Measurements from ENCODE around the gene FAM171A2. TPM values are rescaled to one million over a fixed set of nuclear protein-coding genes. Genes with fewer than 3 reads are reported as not detected.

FAM171A2 gene
- total RNA-seq, 4 donors from 2014 or later, result 0.27 to 5.0 (median 0.88) TPM; not detected in 1

DNA sequence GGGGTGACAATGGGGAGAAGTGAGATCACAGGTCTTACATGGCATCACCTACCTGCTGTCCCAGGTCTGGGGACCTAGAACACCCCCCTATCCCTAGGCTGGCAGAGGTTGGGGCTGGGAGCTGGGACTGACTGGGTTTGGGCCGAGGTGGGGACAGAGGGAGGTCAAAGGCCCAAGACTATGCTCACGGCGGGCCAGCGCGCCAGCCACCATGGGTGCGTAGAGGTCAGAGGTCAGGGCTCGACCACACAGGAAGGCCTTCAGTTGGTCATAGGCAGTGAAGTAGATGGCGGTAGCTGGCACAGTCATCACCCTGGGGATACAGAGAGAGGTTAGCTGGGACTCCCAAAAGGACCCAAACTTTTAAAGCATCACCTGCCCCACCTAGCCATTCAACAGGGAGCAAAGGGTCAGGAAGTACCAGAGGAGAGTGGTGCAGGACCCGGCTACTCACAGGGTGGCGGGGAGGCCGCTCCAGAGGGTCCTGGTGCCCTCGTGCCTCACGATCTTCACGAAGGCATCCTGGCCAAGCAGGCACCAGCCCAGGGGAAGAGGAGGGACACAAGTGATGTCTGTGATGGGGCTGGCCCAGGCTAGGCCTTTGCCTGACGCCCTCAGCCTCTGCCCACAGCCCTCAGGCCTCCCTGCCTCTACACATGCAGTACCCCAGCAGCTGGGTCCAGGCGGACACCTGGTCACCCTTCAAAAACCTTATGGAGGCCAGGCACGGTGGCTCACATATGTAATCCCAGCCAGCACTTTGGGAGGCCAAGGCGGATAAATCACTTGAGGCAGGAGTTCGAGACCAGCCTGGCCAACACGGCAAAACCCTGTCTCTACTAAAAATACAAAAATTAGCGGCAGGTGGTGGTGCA lies 42.2 kb downstream of the FAM171A2 start:
- Histone ChIP-seq H3K9me3 (no peaks in the 10 kb centered on the region), H3K27me3 (peaks cover 0 to 1% of the 10 kb centered on the region in 2 donors), H3K27ac (no peak overlapping the region), H3K36me3 (peaks cover 0 to 37% (median 0%) of the 10 kb centered on the region in 3 donors), H3K4me3 (no peak overlapping the region), H3K4me1 (peaks cover 0 to 23% (median 5%) of the 10 kb centered on the region in 4 donors)
- TF ChIP-seq POLR2A (IDR thresholded peaks at IDR 0.05), result no peak
- TF ChIP-seq, protein P1, sequence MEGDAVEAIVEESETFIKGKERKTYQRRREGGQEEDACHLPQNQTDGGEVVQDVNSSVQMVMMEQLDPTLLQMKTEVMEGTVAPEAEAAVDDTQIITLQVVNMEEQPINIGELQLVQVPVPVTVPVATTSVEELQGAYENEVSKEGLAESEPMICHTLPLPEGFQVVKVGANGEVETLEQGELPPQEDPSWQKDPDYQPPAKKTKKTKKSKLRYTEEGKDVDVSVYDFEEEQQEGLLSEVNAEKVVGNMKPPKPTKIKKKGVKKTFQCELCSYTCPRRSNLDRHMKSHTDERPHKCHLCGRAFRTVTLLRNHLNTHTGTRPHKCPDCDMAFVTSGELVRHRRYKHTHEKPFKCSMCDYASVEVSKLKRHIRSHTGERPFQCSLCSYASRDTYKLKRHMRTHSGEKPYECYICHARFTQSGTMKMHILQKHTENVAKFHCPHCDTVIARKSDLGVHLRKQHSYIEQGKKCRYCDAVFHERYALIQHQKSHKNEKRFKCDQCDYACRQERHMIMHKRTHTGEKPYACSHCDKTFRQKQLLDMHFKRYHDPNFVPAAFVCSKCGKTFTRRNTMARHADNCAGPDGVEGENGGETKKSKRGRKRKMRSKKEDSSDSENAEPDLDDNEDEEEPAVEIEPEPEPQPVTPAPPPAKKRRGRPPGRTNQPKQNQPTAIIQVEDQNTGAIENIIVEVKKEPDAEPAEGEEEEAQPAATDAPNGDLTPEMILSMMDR (IDR thresholded peaks at IDR 0.05), result no peak
- no peak for DNase-seq

GRCh38 chr17:44320066-44320465 lies 43.6 kb downstream of the FAM171A2 start:
- Histone ChIP-seq H3K4me1 (peaks cover 0 to 25% (median 7%) of the 10 kb centered on the region in 4 donors), H3K27ac (no peak overlapping the region), H3K27me3 (peaks cover 0 to 14% of the 10 kb centered on the region in 2 donors), H3K9me3 (no peaks in the 10 kb centered on the region), H3K36me3 (peaks cover 0 to 37% (median 0%) of the 10 kb centered on the region in 3 donors), H3K4me3 (no peak overlapping the region)
- no peak for DNase-seq
- TF ChIP-seq, protein P1 (IDR thresholded peaks at IDR 0.05), result no peak
- TF ChIP-seq POLR2A (IDR thresholded peaks at IDR 0.05), result no peak

DNA sequence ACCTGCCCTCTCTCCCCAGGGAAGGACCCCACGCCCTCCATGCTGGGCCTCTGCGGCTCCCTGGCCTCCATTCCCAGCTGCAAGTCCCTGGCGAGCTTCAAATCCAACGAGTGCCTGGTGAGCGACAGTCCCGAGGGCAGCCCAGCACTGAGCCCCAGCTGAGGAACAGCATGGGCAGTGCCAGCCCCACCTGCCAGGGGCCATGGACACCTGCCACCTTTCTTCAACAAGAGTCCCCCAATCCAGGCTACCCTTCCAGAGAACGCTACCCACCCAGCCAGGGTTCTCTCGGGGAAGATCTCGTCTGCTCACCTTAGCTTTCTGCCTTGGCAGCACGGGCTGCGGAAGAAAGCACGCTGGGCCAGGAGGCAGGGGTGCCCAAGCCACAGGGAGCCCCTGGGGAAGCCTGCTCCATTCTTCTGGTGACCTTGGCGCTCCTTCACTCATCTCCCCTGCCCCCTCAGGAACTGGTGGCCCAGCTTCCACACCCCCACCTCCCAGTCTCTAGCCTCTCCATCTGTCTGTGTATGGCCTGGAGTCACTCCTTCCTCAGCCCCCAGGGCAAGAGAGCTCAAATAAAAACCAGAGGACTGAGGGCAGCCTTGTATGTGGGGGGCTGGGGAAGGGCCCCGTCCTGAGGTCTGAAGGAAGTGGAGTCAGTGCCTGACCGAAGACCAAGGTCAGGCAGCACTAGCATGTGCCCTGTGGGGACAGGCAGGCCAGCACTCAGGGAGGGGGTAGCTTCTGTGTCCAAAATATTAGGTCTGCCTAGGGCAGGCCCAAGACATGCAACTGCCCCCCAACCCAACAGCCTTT lies 45.4 kb downstream of the FAM171A2 start:
- no peak for TF ChIP-seq POLR2A (IDR thresholded peaks at IDR 0.05)
- TF ChIP-seq, protein P1 (IDR thresholded peaks at IDR 0.05), result no peak
- Histone ChIP-seq H3K27ac (no peak overlapping the region), H3K4me1 (peaks cover 0 to 20% (median 5%) of the 10 kb centered on the region in 4 donors), H3K36me3 (peaks cover 0 to 37% (median 0%) of the 10 kb centered on the region in 3 donors), H3K9me3 (no peaks in the 10 kb centered on the region), H3K4me3 (no peak overlapping the region), H3K27me3 (peaks cover 0 to 22% of the 10 kb centered on the region in 2 donors)
- no peak for DNase-seq

GRCh38 chr17:44317545-44317944 lies 46.1 kb downstream of the FAM171A2 start:
- Histone ChIP-seq H3K27ac (no peak overlapping the region), H3K9me3 (no peaks in the 10 kb centered on the region), H3K4me1 (peaks cover 0 to 14% (median 4%) of the 10 kb centered on the region in 4 donors), H3K27me3 (peaks cover 0 to 22% of the 10 kb centered on the region in 2 donors), H3K4me3 (no peak overlapping the region), H3K36me3 (peaks cover 0 to 37% (median 0%) of the 10 kb centered on the region in 3 donors)
- TF ChIP-seq POLR2A (IDR thresholded peaks at IDR 0.05), result no peak
- TF ChIP-seq, protein P1 (IDR thresholded peaks at IDR 0.05), result no peak
- no peak for DNase-seq

All from Peyer's patch (tissue), 4 donors.